ENCODE measurements around the gene CRYGN. TPM values are rescaled to one million over a fixed set of nuclear protein-coding genes. Genes with fewer than 3 reads are reported as not detected.

Gene CRYGN
- polyA plus RNA-seq, 4 donors, result 1.9 to 4.4 (median 3.1) TPM

- DNase-seq (ENCODE audit: low read depth in 4 of 4, low spot score in 2 of 4), result no peak
Measured at GRCh38 chr7:151440799-151441445, 981 bp upstream of the CRYGN start.

- DNase-seq (ENCODE audit: low read depth in 4 of 4, low spot score in 2 of 4), result no peak
Measured at GRCh38 chr7:151438864-151439601, 908 bp downstream of the CRYGN start.

GRCh38 chr7:151437866-151438516 lies 1.9 kb downstream of the CRYGN start:
- DNase-seq (ENCODE audit: low read depth in 4 of 4, low spot score in 2 of 4), result no peak

GRCh38 chr7:151437159-151437553 lies 2.8 kb downstream of the CRYGN start:
- DNase-seq (ENCODE audit: low read depth in 4 of 4, low spot score in 2 of 4), result no peak

DNA sequence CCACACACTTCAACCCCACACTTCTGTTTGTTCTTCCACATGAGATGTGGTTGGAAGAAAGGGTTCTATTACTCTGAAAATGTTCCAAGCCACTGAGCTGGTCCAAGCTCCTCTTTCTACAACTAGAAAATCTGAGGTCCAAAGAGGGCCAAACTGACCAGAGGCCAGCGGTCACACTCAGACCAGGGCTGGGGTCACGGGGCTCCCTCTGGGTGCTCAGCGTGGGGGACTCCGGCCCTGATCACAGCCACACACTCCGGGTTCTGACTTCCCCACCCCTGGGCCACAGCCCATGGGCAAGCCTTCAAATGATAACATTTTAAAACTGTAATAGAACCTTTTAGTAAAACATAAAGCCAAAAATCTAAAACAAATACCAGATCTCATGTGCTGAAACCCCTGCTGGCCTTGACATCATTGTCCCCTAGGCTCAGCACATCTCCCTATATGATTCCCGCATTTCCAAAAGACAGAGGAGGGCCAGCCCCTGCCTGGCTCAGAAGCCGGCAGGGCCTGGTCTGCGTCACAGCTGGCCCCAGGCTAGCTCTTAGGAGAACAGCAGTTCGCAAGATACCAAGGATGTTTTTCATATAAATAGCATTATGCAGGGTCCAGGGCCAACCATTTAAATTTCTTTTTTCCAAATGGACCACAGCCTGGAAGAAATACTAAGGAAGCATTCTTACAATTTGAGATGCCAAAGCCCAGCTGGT lies 3.3 kb downstream of the CRYGN start:
- DNase-seq (ENCODE audit: low read depth in 4 of 4, low spot score in 2 of 4), result no peak

- no peak for DNase-seq (ENCODE audit: low read depth in 4 of 4, low spot score in 2 of 4)
Measured at GRCh38 chr7:151435971-151436370, 4.0 kb downstream of the CRYGN start.

GRCh38 chr7:151435103-151435916 lies 4.6 kb downstream of the CRYGN start:
- DNase-seq (ENCODE audit: low read depth in 4 of 4, low spot score in 2 of 4), result no peak

GRCh38 chr7:151434549-151434948 lies 5.4 kb downstream of the CRYGN start:
- DNase-seq (ENCODE audit: low read depth in 4 of 4, low spot score in 2 of 4), result no peak

- DNase-seq (ENCODE audit: low read depth in 4 of 4, low spot score in 2 of 4), result no peak
Measured at GRCh38 chr7:151433721-151434400, 6.1 kb downstream of the CRYGN start.

DNA sequence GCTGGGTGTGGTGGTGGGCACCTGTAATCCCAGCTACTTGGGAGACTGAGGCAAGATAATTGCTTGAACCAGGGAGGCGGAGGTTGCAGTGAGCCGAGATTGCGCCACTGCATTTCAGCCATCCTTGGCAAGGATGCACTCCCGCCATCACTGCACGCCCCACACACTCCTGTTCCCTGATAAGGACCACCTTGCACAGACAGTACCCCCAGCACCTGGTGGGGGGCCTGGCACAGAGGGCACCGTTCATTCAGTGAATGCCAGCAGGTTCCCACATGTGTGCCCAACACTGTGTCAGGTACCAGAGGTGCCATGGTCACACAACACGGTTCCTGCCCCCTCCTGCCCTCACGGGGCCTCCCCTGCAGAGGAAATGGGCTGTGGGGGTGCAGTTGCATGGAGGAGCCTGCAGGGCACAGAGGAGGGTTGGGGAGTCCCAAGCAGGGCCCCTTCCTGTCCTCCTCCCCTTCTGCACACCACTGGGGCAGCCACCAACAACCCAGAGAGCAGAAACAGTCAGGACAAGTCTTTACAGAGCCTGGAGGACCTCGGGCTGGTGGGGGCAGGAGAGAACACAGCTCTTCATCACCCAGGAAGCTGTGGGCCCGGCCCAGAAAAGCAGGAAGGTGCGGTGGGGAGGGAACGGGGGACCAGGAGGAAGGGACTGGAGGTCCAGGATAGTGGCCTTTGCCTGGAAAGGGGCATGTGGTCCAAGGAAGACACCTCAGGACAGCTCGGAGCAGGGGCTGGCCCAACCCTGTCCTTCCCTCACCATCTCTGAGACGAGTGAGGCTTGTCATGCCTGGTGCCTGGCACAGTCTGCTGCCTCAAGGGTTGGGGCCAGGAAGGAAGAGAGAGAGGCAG lies 7.1 kb downstream of the CRYGN start:
- DNase-seq (ENCODE audit: low read depth in 4 of 4, low spot score in 2 of 4), result no peak

DNA sequence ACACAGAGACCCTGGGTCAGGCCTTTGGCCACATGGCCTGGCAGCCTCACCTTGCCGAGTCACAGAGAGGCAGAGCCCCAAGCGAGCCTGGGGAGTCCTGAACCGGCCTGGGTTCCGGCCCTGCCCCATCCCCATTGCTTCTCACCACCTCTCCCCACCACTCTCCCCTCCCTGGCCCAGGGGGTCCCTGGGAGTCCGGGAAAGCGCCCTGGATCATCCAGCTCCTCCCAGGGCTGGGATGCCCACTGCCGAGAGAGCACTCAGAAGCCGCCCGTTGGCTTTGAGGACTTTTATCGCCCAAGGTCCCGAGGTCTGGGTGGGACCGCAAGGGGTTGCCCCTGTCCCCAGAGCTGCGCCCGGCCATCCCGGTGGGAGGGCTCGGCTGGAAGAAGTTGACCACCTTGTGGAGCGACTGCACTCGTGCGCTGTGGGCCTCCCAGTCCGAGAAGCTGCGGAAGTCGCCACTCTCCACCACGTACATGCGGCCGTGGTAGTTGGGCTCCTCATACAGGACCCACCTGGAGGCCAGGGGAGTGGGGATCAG lies 8.1 kb downstream of the CRYGN start:
- DNase-seq (ENCODE audit: low read depth in 4 of 4, low spot score in 2 of 4), result no peak

DNA sequence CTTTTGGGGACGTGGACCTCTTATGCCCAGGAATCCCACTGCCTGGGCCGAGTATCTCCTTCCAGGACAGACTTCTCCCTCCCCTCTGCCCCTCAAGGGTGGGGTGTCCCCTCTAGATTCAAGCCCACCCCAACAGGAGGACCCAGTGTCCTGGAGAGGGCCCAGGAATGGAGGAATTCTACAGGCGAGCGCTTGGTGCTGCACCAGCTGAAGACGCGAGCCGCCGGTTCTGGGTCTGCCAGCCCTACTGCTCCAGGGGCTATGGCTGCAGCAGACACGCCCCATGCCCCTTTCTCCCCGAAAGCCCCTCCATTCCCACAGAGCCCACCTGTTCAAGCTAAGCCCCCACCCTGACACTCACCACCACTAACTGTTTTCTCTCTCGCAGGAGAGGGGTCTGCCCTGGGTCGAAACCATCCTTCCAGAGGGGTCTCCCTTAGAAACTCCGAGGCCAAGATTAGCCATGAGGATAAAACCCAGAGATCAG lies 8.6 kb downstream of the CRYGN start:
- no peak for DNase-seq (ENCODE audit: low read depth in 4 of 4, low spot score in 2 of 4)

- DNase-seq (ENCODE audit: low read depth in 4 of 4, low spot score in 2 of 4), result no peak
Measured at GRCh38 chr7:151430391-151431205, 9.3 kb downstream of the CRYGN start.

DNA sequence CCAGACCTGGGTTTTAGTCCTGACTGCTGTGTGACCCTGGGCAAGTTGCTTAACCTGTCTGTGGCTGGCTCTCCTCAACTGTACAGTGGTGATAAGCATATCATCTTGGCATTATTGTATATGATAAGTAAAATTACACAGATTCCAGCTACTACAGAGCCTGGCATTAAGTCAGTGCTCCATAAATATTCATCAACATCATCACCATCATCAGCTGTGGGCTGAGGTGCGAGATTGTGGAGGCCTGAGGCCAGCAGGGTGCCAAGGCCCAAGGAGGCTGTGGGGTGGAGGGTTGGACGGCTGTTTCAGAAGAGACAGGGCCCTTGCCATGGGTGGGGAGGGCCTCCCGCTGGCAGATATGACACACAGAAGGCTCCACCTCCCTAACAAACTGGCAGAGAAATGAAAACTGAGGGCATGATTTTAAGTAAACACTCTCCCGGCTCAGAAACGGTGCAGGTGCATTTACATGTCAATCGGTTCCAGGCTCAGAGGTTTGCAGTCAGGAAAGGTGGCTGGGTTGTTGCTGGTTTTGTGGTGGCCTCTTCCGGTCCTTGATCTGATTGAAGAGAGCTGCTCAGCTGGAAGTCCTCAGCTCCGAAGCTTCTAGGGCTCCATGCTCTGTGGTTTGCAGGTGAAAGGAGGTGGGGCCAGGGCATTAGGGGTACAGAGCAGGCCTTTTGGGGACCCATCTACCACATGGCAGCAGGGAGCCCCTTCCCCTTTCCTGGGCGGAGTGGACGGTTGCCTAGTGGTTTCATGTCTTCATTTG lies 10.2 kb downstream of the CRYGN start:
- DNase-seq (ENCODE audit: low read depth in 4 of 4, low spot score in 2 of 4), result no peak

- no peak for DNase-seq (ENCODE audit: low read depth in 4 of 4, low spot score in 2 of 4)
Measured at GRCh38 chr7:151429237-151429559, 10.7 kb downstream of the CRYGN start.

GRCh38 chr7:151428378-151429236 lies 11.3 kb downstream of the CRYGN start:
- peak in 3 of 4 donors; percentile 82 to 90 (median 88) for DNase-seq (ENCODE audit: low read depth in 4 of 4, low spot score in 2 of 4)
